Measurements from ENCODE around the gene C15orf39.

C15orf39 gene

GRCh38 chr15:75202251-75203016, 752 bp downstream of the C15orf39 start (continued):
- no peak for TF ChIP-seq SALL2 (tag by site-specific recombination; IDR thresholded peaks at IDR 0.05; ENCODE audit: borderline replicate concordance)
- TF ChIP-seq ZNF223 (tag by site-specific recombination; IDR thresholded peaks at IDR 0.05) = peak; percentile 80
- no peak for TF ChIP-seq RBAK (tag by site-specific recombination; IDR thresholded peaks at IDR 0.05)
- no peak; the same call in none of the 2 replicates for TF ChIP-seq KLF9 (tag by site-specific recombination; IDR thresholded peaks at IDR 0.05; ENCODE audit: low read depth)

- H3K27ac ChIP-seq (ENCODE audit: extremely low read depth, low read depth, low read length) = peak overlapping the region; percentile 93; the same call in 1 of the 2 replicates
- CTCF ChIA-PET = interaction anchor here (0.7 to 4.7 kb wide), 23 partner anchors 10 to 304 kb away, joined by 3 to 114 read pairs (median 4); partner anchors contain the start of gene SCAMP5
- H3K36me3 ChIP-seq (ENCODE audit: control insufficient read depth in 2 of 2, insufficient read depth in 1 of 2, low read length in 2 of 2) = peaks cover 8 to 32% of the 10 kb centered on the region in 2 experiments; a peak in 2 of 3 replicates
- H3K4me3 ChIP-seq (ENCODE audit: low read depth, low read length) = peak overlapping the region; percentile 85
- POLR2A ChIA-PET = interaction anchor here (0.6 to 1.5 kb wide), 6 partner anchors 12 to 179 kb away, joined by 3 to 15 read pairs (median 6); partner anchors contain the start of gene PPCDC
- no peaks in the 10 kb centered on the region for H3K9me3 ChIP-seq (ENCODE audit: control insufficient read depth, insufficient read depth, low read depth, low read length)
- H3K4me1 ChIP-seq (ENCODE audit: control insufficient read depth, insufficient read depth, low read length) = peaks cover 21% of the 10 kb centered on the region
- no peak for TF ChIP-seq ZNF600 (tag by site-specific recombination; IDR thresholded peaks at IDR 0.05)
- peak; percentile 100 for TF ChIP-seq ZBTB17 (tag by site-specific recombination; IDR thresholded peaks at IDR 0.05)
- TF ChIP-seq ZNF837 (tag by site-specific recombination; IDR thresholded peaks at IDR 0.05) = no peak
- no peak for TF ChIP-seq ELK4 (IDR thresholded peaks at IDR 0.05; ENCODE audit: borderline replicate concordance, low read depth, low read length)
- no peak for TF ChIP-seq ZBTB11 (tag by site-specific recombination; conservative IDR thresholded peaks at IDR 0.05; ENCODE audit: low read depth)
- peak; percentile 38; the same call in 1 of the 2 replicates for TF ChIP-seq PRDM1 (tag by site-specific recombination; IDR thresholded peaks at IDR 0.05)
- TF ChIP-seq ZNF426 (tag by site-specific recombination; IDR thresholded peaks at IDR 0.05) = no peak
- TF ChIP-seq ZNF529 (tag by site-specific recombination; IDR thresholded peaks at IDR 0.05; ENCODE audit: insufficient replicate concordance) = no peak
- no peak for TF ChIP-seq ZNF221 (tag by site-specific recombination; IDR thresholded peaks at IDR 0.05; ENCODE audit: borderline replicate concordance)
- no peak for TF ChIP-seq ZNF23 (tag by site-specific recombination; IDR thresholded peaks at IDR 0.05; ENCODE audit: borderline replicate concordance)
- TF ChIP-seq ZNF473 (tag by site-specific recombination; IDR thresholded peaks at IDR 0.05) = no peak
- TF ChIP-seq ZNF148 (tag by site-specific recombination; IDR thresholded peaks at IDR 0.05; ENCODE audit: borderline replicate concordance) = no peak
- TF ChIP-seq ZFHX2 (tag by site-specific recombination; conservative IDR thresholded peaks at IDR 0.05) = no peak
- no peak for TF ChIP-seq MZF1 (tag by site-specific recombination; IDR thresholded peaks at IDR 0.05; ENCODE audit: borderline replicate concordance)
- TF ChIP-seq ZNF645 (tag by site-specific recombination; IDR thresholded peaks at IDR 0.05) = no peak
- TF ChIP-seq ZBTB6 (tag by site-specific recombination; IDR thresholded peaks at IDR 0.05) = no peak
- no peak for TF ChIP-seq REPIN1 (tag by site-specific recombination; IDR thresholded peaks at IDR 0.05; ENCODE audit: low read depth)
- TF ChIP-seq ZNF571 (tag by site-specific recombination; IDR thresholded peaks at IDR 0.05) = no peak
These were observed 1.6 kb downstream of the C15orf39 start for GRCh38 chr15:75203017-75203907.

All from HEK293 (cell line).